Lower leg skin (tissue), 3 donors: ENCODE data around the gene CD84.

Experiments used
- POLR2A ChIP-seq, 2 donors: fragments of 450-650 bp; IDR thresholded peaks; one replicate each; pipeline ENCODE4 v1.6.1; 2016 to 2017; ENCODE audit warnings: antibody characterized with exemption in 2 of 2, mild to moderate bottlenecking in 1 of 2, moderate library complexity in 1 of 2
- TF ChIP-seq, protein P1 (sequence below), 3 donors: fragments of 450-650 bp; IDR thresholded peaks; one replicate each; pipeline ENCODE4 v1.5.1; 2016; ENCODE audit warnings: antibody characterized with exemption in 3 of 3, mild to moderate bottlenecking in 3 of 3, moderate library complexity in 2 of 3

DNA sequence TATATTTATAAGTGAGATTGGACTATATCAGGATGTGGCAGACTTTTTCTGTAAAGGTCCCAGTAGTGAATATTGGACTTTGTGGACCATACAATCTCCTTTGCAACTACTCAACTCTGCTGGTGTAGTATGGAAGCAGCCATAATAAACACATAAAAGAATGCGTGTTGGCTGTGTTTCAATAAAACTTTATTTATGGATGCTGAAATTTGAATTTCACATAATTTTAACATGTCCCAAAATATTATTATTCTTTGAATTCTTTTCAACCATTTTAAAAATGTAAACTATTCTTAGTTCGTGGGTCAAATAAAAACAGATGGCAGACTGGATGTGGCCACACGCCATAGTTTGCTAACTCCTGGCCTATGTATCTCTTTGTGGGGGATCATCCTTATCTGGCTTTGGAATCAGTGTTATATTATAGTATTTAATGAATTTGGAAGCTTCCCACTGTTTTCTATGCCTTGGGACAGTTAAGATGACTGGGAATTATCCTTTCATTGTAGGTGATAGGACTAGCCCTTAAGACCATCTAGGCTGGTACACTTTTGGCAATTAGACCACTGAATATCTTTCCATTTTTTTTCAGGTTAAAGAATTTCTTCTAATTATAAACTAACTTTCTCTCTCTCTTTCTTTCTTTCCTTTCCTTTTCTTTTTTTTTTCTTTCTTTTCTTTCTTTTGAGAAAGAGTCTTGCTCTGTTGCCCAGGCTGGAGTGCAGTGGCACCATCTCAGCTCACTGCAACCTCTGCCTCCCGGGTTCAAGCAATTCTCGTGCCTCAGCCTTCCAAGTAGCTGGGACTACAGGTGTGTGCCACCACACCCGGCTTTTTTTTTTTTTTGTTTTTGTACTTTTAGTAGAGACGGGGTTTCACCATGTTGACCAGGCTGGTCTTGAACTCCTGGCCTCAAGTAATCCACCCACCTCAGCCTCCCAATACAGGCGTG is 41.3 kb downstream of the CD84 start:
- TF ChIP-seq, protein P1, sequence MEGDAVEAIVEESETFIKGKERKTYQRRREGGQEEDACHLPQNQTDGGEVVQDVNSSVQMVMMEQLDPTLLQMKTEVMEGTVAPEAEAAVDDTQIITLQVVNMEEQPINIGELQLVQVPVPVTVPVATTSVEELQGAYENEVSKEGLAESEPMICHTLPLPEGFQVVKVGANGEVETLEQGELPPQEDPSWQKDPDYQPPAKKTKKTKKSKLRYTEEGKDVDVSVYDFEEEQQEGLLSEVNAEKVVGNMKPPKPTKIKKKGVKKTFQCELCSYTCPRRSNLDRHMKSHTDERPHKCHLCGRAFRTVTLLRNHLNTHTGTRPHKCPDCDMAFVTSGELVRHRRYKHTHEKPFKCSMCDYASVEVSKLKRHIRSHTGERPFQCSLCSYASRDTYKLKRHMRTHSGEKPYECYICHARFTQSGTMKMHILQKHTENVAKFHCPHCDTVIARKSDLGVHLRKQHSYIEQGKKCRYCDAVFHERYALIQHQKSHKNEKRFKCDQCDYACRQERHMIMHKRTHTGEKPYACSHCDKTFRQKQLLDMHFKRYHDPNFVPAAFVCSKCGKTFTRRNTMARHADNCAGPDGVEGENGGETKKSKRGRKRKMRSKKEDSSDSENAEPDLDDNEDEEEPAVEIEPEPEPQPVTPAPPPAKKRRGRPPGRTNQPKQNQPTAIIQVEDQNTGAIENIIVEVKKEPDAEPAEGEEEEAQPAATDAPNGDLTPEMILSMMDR (IDR thresholded peaks at IDR 0.05): no peak
- TF ChIP-seq POLR2A (IDR thresholded peaks at IDR 0.05): no peak
